H9 (cell line): ENCODE data around the gene WDR88. TPM values are rescaled to one million over a fixed set of nuclear protein-coding genes. Genes with fewer than 3 reads are reported as not detected.

Experiments
- DNase-seq: peaks from one replicate; pipeline ENCODE4 v3.0.0-alpha.2; 2017
- H2AFZ ChIP-seq: one replicate; pipeline ENCODE4 v1.6.1; 2013; ENCODE audit warnings: mild to moderate bottlenecking, low read length, control low read depth, moderate library complexity
- H2AK5ac ChIP-seq: 2 replicates; pipeline ENCODE4 v1.6.1; 2013; ENCODE audit warnings: low read length, control low read depth, mixed read lengths; ENCODE audit not compliant: insufficient read length
- H2BK120ac ChIP-seq: one replicate; pipeline ENCODE4 v1.6.1; 2013; ENCODE audit warnings: low read depth, mild to moderate bottlenecking, low read length, control low read depth, inconsistent platforms; ENCODE audit not compliant: poor library complexity, severe bottlenecking
- H2BK12ac ChIP-seq: 2 replicates; pipeline ENCODE4 v1.6.1; 2013; ENCODE audit warnings: low read length, control low read depth, mixed read lengths, low read depth; ENCODE audit not compliant: insufficient read length
- H2BK15ac ChIP-seq: 2 replicates; pipeline ENCODE4 v1.6.1; 2013; ENCODE audit warnings: low read depth, low read length, control low read depth
- H2BK20ac ChIP-seq: one replicate; pipeline ENCODE4 v1.6.1; 2013; ENCODE audit warnings: low read depth, mild to moderate bottlenecking, low read length, control low read depth, inconsistent platforms; ENCODE audit not compliant: poor library complexity, severe bottlenecking
- H2BK5ac ChIP-seq: 2 replicates; pipeline ENCODE4 v1.6.1; 2013; ENCODE audit warnings: low read length, control low read depth, mixed read lengths; ENCODE audit not compliant: insufficient read length
- H3K14ac ChIP-seq: 2 replicates; pipeline ENCODE4 v1.6.1; 2013; ENCODE audit warnings: low read length, control low read depth; ENCODE audit not compliant: insufficient read depth
- H3K18ac ChIP-seq: 2 replicates; pipeline ENCODE4 v1.6.1; 2013; ENCODE audit warnings: low read depth, mild to moderate bottlenecking, mixed read lengths, low read length, control low read depth; ENCODE audit not compliant: insufficient read length
- H3K23ac ChIP-seq: 2 replicates; pipeline ENCODE4 v1.6.1; 2013; ENCODE audit warnings: low read length, control low read depth, mixed read lengths, low read depth; ENCODE audit not compliant: insufficient read length
- H3K23me2 ChIP-seq: 2 replicates; pipeline ENCODE4 v1.6.1; 2013; ENCODE audit warnings: low read depth, mild to moderate bottlenecking, mixed read lengths, low read length, control low read depth; ENCODE audit not compliant: insufficient read length, poor library complexity, severe bottlenecking
- H3K27ac ChIP-seq: 2 replicates; pipeline ENCODE4 v1.5.1; 2013; ENCODE audit warnings: low read length, control low read depth, mixed read lengths, low read depth; ENCODE audit not compliant: insufficient read length
- H3K27me3 ChIP-seq: 2 replicates; pipeline ENCODE4 v1.6.1; 2013; ENCODE audit warnings: low read length, control low read depth, inconsistent platforms; ENCODE audit not compliant: insufficient read depth
- H3K4ac ChIP-seq: 2 replicates; pipeline ENCODE4 v1.6.1; 2013; ENCODE audit warnings: low read depth, mild to moderate bottlenecking, control low read depth, inconsistent platforms, low read length, moderate library complexity
- H3K4me1 ChIP-seq: 2 replicates; pipeline ENCODE4 v1.6.1; 2013; ENCODE audit warnings: low read length, control low read depth, inconsistent platforms; ENCODE audit not compliant: insufficient read depth
- H3K4me2 ChIP-seq: 2 replicates; pipeline ENCODE4 v1.6.1; 2013; ENCODE audit warnings: low read length, control low read depth, mixed read lengths; ENCODE audit not compliant: insufficient read length, insufficient read depth
- H3K56ac ChIP-seq: 2 replicates; pipeline ENCODE4 v1.6.1; 2013; ENCODE audit warnings: low read depth, mild to moderate bottlenecking, mixed read lengths, low read length, control low read depth; ENCODE audit not compliant: insufficient read length
- H3K79me1 ChIP-seq: 2 replicates; pipeline ENCODE4 v1.6.1; 2013; ENCODE audit warnings: low read depth, mild to moderate bottlenecking, moderate library complexity, low read length, control low read depth, inconsistent platforms; ENCODE audit not compliant: insufficient read depth, poor library complexity, severe bottlenecking
- H3K79me2 ChIP-seq: 2 replicates; pipeline ENCODE4 v1.6.1; 2013; ENCODE audit warnings: low read length, control low read depth, inconsistent platforms; ENCODE audit not compliant: insufficient read depth
- H3K9ac ChIP-seq: 2 replicates; pipeline ENCODE4 v1.6.1; 2013; ENCODE audit warnings: low read length, control low read depth, mixed read lengths; ENCODE audit not compliant: insufficient read length; ENCODE audit errors: extremely low read depth
- H3K9me3 ChIP-seq: one replicate; pipeline ENCODE4 v1.6.1; 2013; ENCODE audit warnings: low read depth, low read length, inconsistent platforms; ENCODE audit not compliant: control insufficient read depth
- H3T11ph ChIP-seq: one replicate; pipeline ENCODE4 v1.6.1; 2013; ENCODE audit warnings: mild to moderate bottlenecking, low read length, control low read depth, inconsistent platforms
- H4K20me1 ChIP-seq: one replicate; pipeline ENCODE4 v1.6.1; 2013; ENCODE audit not compliant: control insufficient read depth, insufficient read length, insufficient read depth
- H4K5ac ChIP-seq: 2 replicates; pipeline ENCODE4 v1.6.1; 2013; ENCODE audit warnings: low read depth, mild to moderate bottlenecking, mixed read lengths, low read length, control low read depth; ENCODE audit not compliant: insufficient read length
- H4K8ac ChIP-seq: replicated peaks from 2 replicates; pipeline ENCODE4 v1.6.1; 2013; ENCODE audit warnings: low read length, control low read depth, mixed read lengths, low read depth; ENCODE audit not compliant: insufficient read length
- H4K91ac ChIP-seq: 2 replicates; pipeline ENCODE4 v1.6.1; 2013; ENCODE audit warnings: low read depth, mild to moderate bottlenecking, moderate library complexity, mixed read lengths, low read length, control low read depth; ENCODE audit not compliant: insufficient read length
- H3K27ac Mint-ChIP-seq, 3 experiments: 2 replicates in 2 of 3; 3 replicates in 1 of 3; pipeline ENCODE4 v1.8.0; 2020 to 2021; ENCODE audit warnings: mixed read lengths in 3 of 3, mild to moderate bottlenecking in 1 of 3, moderate library complexity in 1 of 3
- H3K27me3 Mint-ChIP-seq: 2 replicates; pipeline ENCODE4 v1.8.0; 2021; ENCODE audit warnings: low read depth, mild to moderate bottlenecking, moderate library complexity, mixed read lengths
- H3K36me3 Mint-ChIP-seq, 3 experiments: 2 replicates in 2 of 3; 3 replicates in 1 of 3; pipeline ENCODE4 v1.8.0; 2020 to 2021; ENCODE audit warnings: low read depth in 3 of 3, mixed read lengths in 3 of 3; ENCODE audit not compliant: insufficient read depth in 1 of 3
- H3K4me1 Mint-ChIP-seq, 2 experiments: 2 replicates each; pipeline ENCODE4 v1.8.0; 2020; ENCODE audit warnings: mixed read lengths in 2 of 2
- H3K4me3 Mint-ChIP-seq, 2 experiments: 2 replicates in 1 of 2; 3 replicates in 1 of 2; pipeline ENCODE4 v1.8.0; 2020 to 2021; ENCODE audit warnings: mild to moderate bottlenecking in 2 of 2, mixed read lengths in 2 of 2, moderate library complexity in 1 of 2
- H3K9me3 Mint-ChIP-seq, 2 experiments: 2 replicates in 1 of 2; 3 replicates in 1 of 2; pipeline ENCODE4 v1.8.0; 2020; ENCODE audit warnings: mild to moderate bottlenecking in 2 of 2, mixed read lengths in 2 of 2, moderate library complexity in 1 of 2
- WGBS: extraction: QIAGEN DNeasy Blood & Tissue Kit; methylation state at CpG from one replicate; pipeline ENCODE4 v1.1.7; 2013; ENCODE audit warnings: missing lambda C conversion rate, low lambda C conversion rate, mixed read lengths; ENCODE audit not compliant: insufficient read length; ENCODE audit errors: extremely low coverage; 5-methylcytosine and 5-hydroxymethylcytosine counted together
- total RNA-seq: library from RNA; stranded (reverse); gene quantifications from 2 replicates; pipeline ENCODE4 v1.2.1, GENCODE V29; 2021
- TF ChIP-seq, protein P1 (sequence below): fragments of 200-600 bp; sonication (generic); conservative IDR thresholded peaks from 3 replicates; pipeline ENCODE4 v1.8.0; 2021; ENCODE audit warnings: antibody characterized with exemption, mild to moderate bottlenecking

The WDR88 gene
- total RNA-seq, 1 experiment from 2014 or later = not detected

DNA sequence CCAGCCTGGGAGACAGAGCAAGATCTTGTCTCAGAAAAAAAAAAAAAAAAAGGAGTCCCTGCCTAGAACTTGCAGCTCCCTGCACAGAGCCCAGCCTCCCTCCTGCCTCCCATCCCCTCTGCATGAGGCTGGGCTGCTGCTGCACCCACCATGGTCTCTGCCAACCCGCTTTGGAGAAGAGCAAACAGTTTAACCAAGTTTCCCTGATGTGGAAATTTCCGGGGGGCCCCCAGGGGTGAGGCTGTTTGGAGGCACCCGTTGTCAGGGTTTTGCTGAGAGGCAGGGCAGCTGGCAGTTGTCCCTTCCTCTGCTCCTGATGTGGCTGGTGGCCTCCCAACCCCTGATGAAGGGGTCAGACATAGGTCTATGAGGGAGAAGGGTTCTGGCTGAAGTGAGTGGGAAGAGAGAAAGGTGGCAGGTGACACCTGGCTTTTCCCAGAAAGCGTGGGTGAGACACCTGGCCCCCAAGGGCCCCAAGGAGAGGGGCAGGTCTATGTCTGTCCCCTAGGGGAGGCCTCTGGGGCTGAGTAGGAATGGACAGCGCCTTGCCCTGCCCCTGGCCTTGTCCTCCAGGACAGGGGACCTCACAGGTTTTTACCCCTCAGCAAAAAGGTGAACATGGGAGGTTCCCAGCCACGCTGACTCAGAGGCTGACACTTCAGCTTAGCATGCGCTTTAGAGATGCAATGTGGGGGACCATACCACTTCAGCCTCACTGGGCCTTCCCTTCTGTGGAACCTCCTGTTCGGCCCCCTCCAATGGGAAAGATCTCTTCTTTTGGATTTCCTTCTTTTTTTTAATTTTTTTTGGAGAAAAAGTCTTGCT, 67.7 kb downstream of the WDR88 start:
- Histone ChIP-seq H3T11ph (no peak overlapping the region), H2BK15ac (no peak overlapping the region)
- H3K9me3 Mint-ChIP-seq = no peaks in the 10 kb centered on the region

More for the DNA sequence above, 67.7 kb downstream of the WDR88 start:
- H3K27ac ChIP-seq = no peak overlapping the region
- no peak overlapping the region for H3K4me3 Mint-ChIP-seq
- TF ChIP-seq, protein P1, sequence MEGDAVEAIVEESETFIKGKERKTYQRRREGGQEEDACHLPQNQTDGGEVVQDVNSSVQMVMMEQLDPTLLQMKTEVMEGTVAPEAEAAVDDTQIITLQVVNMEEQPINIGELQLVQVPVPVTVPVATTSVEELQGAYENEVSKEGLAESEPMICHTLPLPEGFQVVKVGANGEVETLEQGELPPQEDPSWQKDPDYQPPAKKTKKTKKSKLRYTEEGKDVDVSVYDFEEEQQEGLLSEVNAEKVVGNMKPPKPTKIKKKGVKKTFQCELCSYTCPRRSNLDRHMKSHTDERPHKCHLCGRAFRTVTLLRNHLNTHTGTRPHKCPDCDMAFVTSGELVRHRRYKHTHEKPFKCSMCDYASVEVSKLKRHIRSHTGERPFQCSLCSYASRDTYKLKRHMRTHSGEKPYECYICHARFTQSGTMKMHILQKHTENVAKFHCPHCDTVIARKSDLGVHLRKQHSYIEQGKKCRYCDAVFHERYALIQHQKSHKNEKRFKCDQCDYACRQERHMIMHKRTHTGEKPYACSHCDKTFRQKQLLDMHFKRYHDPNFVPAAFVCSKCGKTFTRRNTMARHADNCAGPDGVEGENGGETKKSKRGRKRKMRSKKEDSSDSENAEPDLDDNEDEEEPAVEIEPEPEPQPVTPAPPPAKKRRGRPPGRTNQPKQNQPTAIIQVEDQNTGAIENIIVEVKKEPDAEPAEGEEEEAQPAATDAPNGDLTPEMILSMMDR = no peak
- no peak overlapping the region for H2BK20ac ChIP-seq
- no peak overlapping the region for H4K91ac ChIP-seq
- peaks cover 2% of the 10 kb centered on the region for H4K20me1 ChIP-seq
- no peak overlapping the region for H3K4ac ChIP-seq
- H3K27me3 Mint-ChIP-seq = peaks cover 2% of the 10 kb centered on the region; the same call in 1 of the 2 replicates
- H2AK5ac ChIP-seq = no peak overlapping the region
- no peaks in the 10 kb centered on the region for H3K27me3 ChIP-seq
- no peak overlapping the region for H2BK12ac ChIP-seq
- H3K79me1 ChIP-seq = no peaks in the 10 kb centered on the region
- H3K14ac ChIP-seq = no peak overlapping the region
- H3K23me2 ChIP-seq = no peaks in the 10 kb centered on the region
- no peak overlapping the region; a peak in 1 of 7 replicates for H3K27ac Mint-ChIP-seq
- H3K4me1 Mint-ChIP-seq = no peaks in the 10 kb centered on the region
- no peak overlapping the region for H4K5ac ChIP-seq
- no peak overlapping the region for H4K8ac ChIP-seq
- no peaks in the 10 kb centered on the region for H3K4me1 ChIP-seq
- no peak overlapping the region for H2BK5ac ChIP-seq
- H3K9me3 ChIP-seq = no peaks in the 10 kb centered on the region
- no peaks in the 10 kb centered on the region for H3K79me2 ChIP-seq
- H3K9ac ChIP-seq = no peak overlapping the region
- DNase-seq = no peak
- H3K36me3 Mint-ChIP-seq = peaks cover 6 to 19% (median 15%) of the 10 kb centered on the region in 3 experiments; a peak in 6 of 7 replicates
- H3K56ac ChIP-seq = no peak overlapping the region
- no peak overlapping the region for H3K18ac ChIP-seq
- no peak overlapping the region for H2BK120ac ChIP-seq
- no CpG with 5 or more reads among the region's 8 CpGs for WGBS
- no peak overlapping the region for H3K23ac ChIP-seq
- no peak overlapping the region for H2AFZ ChIP-seq
- H3K4me2 ChIP-seq = no peak overlapping the region
